Measurements from ENCODE around the gene PRKG2. TPM values are rescaled to one million over a fixed set of nuclear protein-coding genes. Genes with fewer than 3 reads are reported as not detected.

The PRKG2 gene
- polyA plus RNA-seq, 1 donor from 2014 or later = 0.16 TPM

- H3K4me2 ChIP-seq (ENCODE audit: low read length) = no peak overlapping the region
- H3K4me3 ChIP-seq (ENCODE audit: low read length) = no peak overlapping the region
- no peaks in the 10 kb centered on the region for H3K27me3 ChIP-seq (ENCODE audit: insufficient read depth, low read depth, low read length)
- no peak overlapping the region for H2AFZ ChIP-seq (ENCODE audit: low read depth, low read length)
- no peaks in the 10 kb centered on the region for H3K36me3 ChIP-seq (ENCODE audit: insufficient read depth, low read length)
- H3K9ac ChIP-seq (ENCODE audit: low read length) = no peak overlapping the region
- H3K9me3 ChIP-seq (ENCODE audit: low read length) = no peaks in the 10 kb centered on the region
- H3F3A ChIP-seq (ENCODE audit: insufficient read depth, low read length, poor library complexity, severe bottlenecking) = no peaks in the 10 kb centered on the region
- no peak for TF ChIP-seq MXI1 (conservative IDR thresholded peaks at IDR 0.05; ENCODE audit: poor library complexity, severe bottlenecking)
- TF ChIP-seq EP300 (conservative IDR thresholded peaks at IDR 0.05; ENCODE audit: poor library complexity, severe bottlenecking) = no peak
- TF ChIP-seq SMC3 (conservative IDR thresholded peaks at IDR 0.05; ENCODE audit: poor library complexity) = no peak
- TF ChIP-seq TAF1 (IDR thresholded peaks at IDR 0.05; ENCODE audit: low read depth) = no peak
- TF ChIP-seq RAD21 (conservative IDR thresholded peaks at IDR 0.05) = no peak
- TF ChIP-seq REST (IDR thresholded peaks at IDR 0.05; ENCODE audit: borderline replicate concordance) = no peak
- no peak for TF ChIP-seq EZH2 (IDR thresholded peaks at IDR 0.05; ENCODE audit: borderline replicate concordance, insufficient read depth, low read length, poor library complexity, severe bottlenecking)
- TF ChIP-seq CTCF (IDR thresholded peaks at IDR 0.05; ENCODE audit: poor library complexity, severe bottlenecking) = no peak
- no peak for TF ChIP-seq POLR2AphosphoS5 (IDR thresholded peaks at IDR 0.05)
- H3K27ac ChIP-seq (ENCODE audit: low read length) = no peak overlapping the region
- H3K9me2 ChIP-seq (ENCODE audit: insufficient read depth, low read length) = no peaks in the 10 kb centered on the region
- H3K79me2 ChIP-seq (replicated peaks; ENCODE audit: insufficient read depth, low read length) = no peaks in the 10 kb centered on the region
- H4K20me1 ChIP-seq (ENCODE audit: insufficient read depth) = no peaks in the 10 kb centered on the region
Observed at GRCh38 chr4:81085291-81085690, 129.7 kb downstream of the PRKG2 start.

- Histone ChIP-seq H3K9me2 (ENCODE audit: insufficient read depth, low read length) (no peaks in the 10 kb centered on the region), H2AFZ (ENCODE audit: low read depth, low read length) (no peak overlapping the region), H3K27ac (ENCODE audit: low read length) (no peak overlapping the region), H3K9ac (ENCODE audit: low read length) (no peak overlapping the region), H3K9me3 (ENCODE audit: low read length) (no peaks in the 10 kb centered on the region), H3K36me3 (ENCODE audit: insufficient read depth, low read length) (no peaks in the 10 kb centered on the region), H3K27me3 (ENCODE audit: insufficient read depth, low read depth, low read length) (no peaks in the 10 kb centered on the region), H3K4me3 (ENCODE audit: low read length) (no peak overlapping the region), H3F3A (ENCODE audit: insufficient read depth, low read length, poor library complexity, severe bottlenecking) (no peaks in the 10 kb centered on the region), H4K20me1 (ENCODE audit: insufficient read depth) (no peaks in the 10 kb centered on the region), H3K4me2 (ENCODE audit: low read length) (no peak overlapping the region), H3K79me2 (replicated peaks; ENCODE audit: insufficient read depth, low read length) (no peaks in the 10 kb centered on the region)
- TF ChIP-seq RAD21 (conservative IDR thresholded peaks at IDR 0.05) (no peak), EP300 (conservative IDR thresholded peaks at IDR 0.05; ENCODE audit: poor library complexity, severe bottlenecking) (no peak), TAF1 (IDR thresholded peaks at IDR 0.05; ENCODE audit: low read depth) (no peak), SMC3 (conservative IDR thresholded peaks at IDR 0.05; ENCODE audit: poor library complexity) (no peak)
Observed at GRCh38 chr4:81084634-81085033, 130.4 kb downstream of the PRKG2 start.

GRCh38 chr4:81084029-81084428 is 131.0 kb downstream of the PRKG2 start:
- H3F3A ChIP-seq (ENCODE audit: insufficient read depth, low read length, poor library complexity, severe bottlenecking) = no peaks in the 10 kb centered on the region
- TF ChIP-seq MXI1 (conservative IDR thresholded peaks at IDR 0.05; ENCODE audit: poor library complexity, severe bottlenecking) (no peak), EZH2 (IDR thresholded peaks at IDR 0.05; ENCODE audit: borderline replicate concordance, insufficient read depth, low read length, poor library complexity, severe bottlenecking) (no peak), CTCF (IDR thresholded peaks at IDR 0.05; ENCODE audit: poor library complexity, severe bottlenecking) (no peak), POLR2AphosphoS5 (IDR thresholded peaks at IDR 0.05) (no peak), EP300 (conservative IDR thresholded peaks at IDR 0.05; ENCODE audit: poor library complexity, severe bottlenecking) (no peak), REST (IDR thresholded peaks at IDR 0.05; ENCODE audit: borderline replicate concordance) (no peak), SMC3 (conservative IDR thresholded peaks at IDR 0.05; ENCODE audit: poor library complexity) (no peak), TAF1 (IDR thresholded peaks at IDR 0.05; ENCODE audit: low read depth) (no peak), RAD21 (conservative IDR thresholded peaks at IDR 0.05) (no peak)

More at GRCh38 chr4:81084029-81084428, 131.0 kb downstream of the PRKG2 start:
- H2AFZ ChIP-seq (ENCODE audit: low read depth, low read length) = no peak overlapping the region
- H4K20me1 ChIP-seq (ENCODE audit: insufficient read depth) = no peaks in the 10 kb centered on the region
- no peak overlapping the region for H3K4me3 ChIP-seq (ENCODE audit: low read length)
- no peaks in the 10 kb centered on the region for H3K27me3 ChIP-seq (ENCODE audit: insufficient read depth, low read depth, low read length)
- no peaks in the 10 kb centered on the region for H3K79me2 ChIP-seq (replicated peaks; ENCODE audit: insufficient read depth, low read length)
- no peak overlapping the region for H3K9ac ChIP-seq (ENCODE audit: low read length)
- H3K4me2 ChIP-seq (ENCODE audit: low read length) = no peak overlapping the region
- no peaks in the 10 kb centered on the region for H3K9me2 ChIP-seq (ENCODE audit: insufficient read depth, low read length)
- no peak overlapping the region for H3K27ac ChIP-seq (ENCODE audit: low read length)
- no peaks in the 10 kb centered on the region for H3K36me3 ChIP-seq (ENCODE audit: insufficient read depth, low read length)
- H3K9me3 ChIP-seq (ENCODE audit: low read length) = no peaks in the 10 kb centered on the region

All from neural cell (in vitro differentiated cells).